ENCODE results near the gene PLAAT2. TPM values are rescaled to one million over a fixed set of nuclear protein-coding genes. Genes with fewer than 3 reads are reported as not detected.
"Not testable (repeated sequence)": the region's sequence is repeated elsewhere in the genome, so short reads cannot be mapped to it uniquely, and the experiment has no call there.

The PLAAT2 gene
- polyA plus RNA-seq, 4 donors, result 0.27 to 0.76 (median 0.37) TPM; not detected in 1

- DNase-seq (ENCODE audit: low read depth in 4 of 4, low spot score in 2 of 4), result not testable (repeated sequence)
Observed at GRCh38 chr11:63581224-63581623, 18.0 kb upstream of the PLAAT2 start.

GRCh38 chr11:63578882-63579281, 15.7 kb upstream of the PLAAT2 start:
- DNase-seq (ENCODE audit: low read depth in 4 of 4, low spot score in 2 of 4), result not testable (repeated sequence)

DNA sequence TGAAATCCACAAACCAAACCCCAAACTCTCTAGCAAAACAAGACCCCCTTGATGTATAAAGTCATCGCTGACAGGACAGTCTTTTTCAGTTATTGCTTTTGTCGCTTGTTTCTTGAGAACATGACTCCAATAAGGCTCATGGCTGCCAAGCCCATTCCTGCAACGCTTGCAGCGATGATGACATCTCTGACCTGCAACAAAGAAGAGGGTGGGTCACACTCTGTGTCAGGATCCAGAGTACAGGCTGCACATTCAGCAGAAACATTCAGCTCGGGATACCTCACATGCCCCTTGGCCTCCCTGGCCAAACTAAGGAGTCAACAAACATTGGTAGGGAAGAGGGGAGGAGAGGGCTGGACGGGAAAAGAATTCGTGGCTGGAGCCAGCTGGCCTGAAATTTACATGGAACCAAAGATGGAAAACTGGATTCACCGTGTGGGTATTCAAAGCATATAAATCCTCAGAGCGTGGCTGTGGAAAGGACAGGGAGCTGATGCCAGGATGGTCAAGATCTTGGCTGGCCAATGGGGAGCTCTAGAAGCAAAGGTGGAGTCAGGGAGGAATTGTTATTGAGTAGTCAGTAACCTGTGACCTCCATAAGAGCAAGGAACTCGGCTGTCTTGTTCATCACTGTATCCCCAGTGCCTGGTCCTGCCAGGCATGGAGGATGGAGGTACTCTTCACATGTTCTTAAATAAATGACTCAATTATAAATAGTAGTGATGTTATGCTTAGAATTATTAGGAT, 11.8 kb upstream of the PLAAT2 start:
- no peak for DNase-seq (ENCODE audit: low read depth in 4 of 4, low spot score in 2 of 4)

GRCh38 chr11:63573881-63574855, 11.0 kb upstream of the PLAAT2 start:
- DNase-seq (ENCODE audit: low read depth in 4 of 4, low spot score in 2 of 4), result peak in 3 of 4 donors; percentile 22 to 51 (median 44)

- no peak for DNase-seq (ENCODE audit: low read depth in 4 of 4, low spot score in 2 of 4)
Observed at GRCh38 chr11:63572026-63572688, 9.0 kb upstream of the PLAAT2 start.

- no peak for DNase-seq (ENCODE audit: low read depth in 4 of 4, low spot score in 2 of 4)
Observed at GRCh38 chr11:63569570-63569969, 6.4 kb upstream of the PLAAT2 start.

GRCh38 chr11:63567044-63567840, 4.1 kb upstream of the PLAAT2 start:
- peak in 3 of 4 donors; percentile 37 to 53 (median 41) for DNase-seq (ENCODE audit: low read depth in 4 of 4, low spot score in 2 of 4)

GRCh38 chr11:63564784-63565350, 1.7 kb upstream of the PLAAT2 start:
- no peak for DNase-seq (ENCODE audit: low read depth in 4 of 4, low spot score in 2 of 4)

GRCh38 chr11:63564056-63564774, 1.0 kb upstream of the PLAAT2 start:
- DNase-seq (ENCODE audit: low read depth in 4 of 4, low spot score in 2 of 4), result peak in 1 of 4 donors; percentile 54

- DNase-seq (ENCODE audit: low read depth in 4 of 4, low spot score in 2 of 4), result no peak
Observed at GRCh38 chr11:63560506-63561180, 2.5 kb downstream of the PLAAT2 start.

- no peak for DNase-seq (ENCODE audit: low read depth in 4 of 4, low spot score in 2 of 4)
Observed at GRCh38 chr11:63558459-63559157, 4.6 kb downstream of the PLAAT2 start.

- DNase-seq (ENCODE audit: low read depth in 4 of 4, low spot score in 2 of 4), result no peak
Observed at GRCh38 chr11:63557570-63557969, 5.6 kb downstream of the PLAAT2 start.

- DNase-seq (ENCODE audit: low read depth in 4 of 4, low spot score in 2 of 4), result no peak
Observed at GRCh38 chr11:63556404-63557013, 6.7 kb downstream of the PLAAT2 start.

DNA sequence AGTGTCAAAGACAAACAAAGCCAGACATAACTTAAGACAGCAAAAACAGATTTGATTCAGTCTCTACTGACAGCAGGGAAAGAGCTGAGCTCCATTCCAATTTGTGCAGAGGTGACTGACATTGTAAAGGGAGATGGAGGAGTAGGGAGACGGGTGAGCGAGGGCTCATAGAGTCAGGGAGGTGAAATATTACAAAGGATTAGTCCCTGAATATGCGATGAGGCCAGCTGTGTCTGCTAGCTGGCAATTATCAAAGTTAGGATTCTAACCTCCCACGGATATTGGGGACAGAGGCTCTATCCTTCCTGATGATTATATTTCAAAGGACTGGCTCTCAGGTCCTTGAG, 8.3 kb downstream of the PLAAT2 start:
- no peak for DNase-seq (ENCODE audit: low read depth in 4 of 4, low spot score in 2 of 4)

- DNase-seq (ENCODE audit: low read depth in 4 of 4, low spot score in 2 of 4), result no peak
Observed at GRCh38 chr11:63553759-63554158, 9.4 kb downstream of the PLAAT2 start.

DNA sequence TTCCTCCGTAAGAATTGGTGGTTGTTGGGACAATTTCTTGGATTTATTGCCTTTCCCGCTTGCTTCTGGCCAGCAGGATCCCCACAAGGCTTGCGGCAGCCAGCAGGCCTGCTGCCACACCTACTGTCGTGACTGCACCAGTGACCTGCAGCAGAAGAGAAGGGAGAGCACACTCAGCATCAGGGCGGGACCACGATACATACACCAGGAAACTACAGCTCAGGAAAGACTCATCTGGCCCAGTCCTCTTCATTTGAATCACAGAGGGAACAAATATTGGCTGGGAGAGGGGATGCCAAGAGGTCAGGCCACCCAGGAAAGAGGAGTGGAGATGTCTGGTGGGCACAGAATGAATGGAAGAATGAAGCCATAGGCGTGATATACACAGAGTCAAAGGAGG, 10.3 kb downstream of the PLAAT2 start:
- DNase-seq (ENCODE audit: low read depth in 4 of 4, low spot score in 2 of 4), result no peak

DNA sequence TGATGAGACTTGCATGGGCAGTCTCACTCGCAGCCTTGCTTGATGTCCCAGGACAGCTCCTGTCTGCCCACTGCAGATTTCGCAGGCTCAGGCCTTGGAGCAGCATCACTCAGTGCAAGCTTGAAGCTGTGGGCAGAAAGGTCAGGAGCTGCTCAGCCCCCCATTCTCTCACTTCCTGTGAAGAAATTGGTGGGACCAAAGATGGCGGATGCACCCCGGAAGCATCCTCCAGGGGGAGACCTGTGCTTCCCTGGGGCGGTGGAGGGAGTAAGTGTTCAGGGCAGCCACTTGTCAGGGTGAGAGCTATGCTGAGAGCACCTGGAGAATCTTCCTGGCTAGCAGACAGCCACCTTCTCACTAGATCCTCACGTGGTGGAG, 11.3 kb downstream of the PLAAT2 start:
- DNase-seq (ENCODE audit: low read depth in 4 of 4, low spot score in 2 of 4), result no peak

Measured in left renal cortex interstitium (tissue), 4 donors.